ENCODE results near the gene CSNK2A1. TPM values are rescaled to one million over a fixed set of nuclear protein-coding genes. Genes with fewer than 3 reads are reported as not detected.

Gene CSNK2A1
- total and polyA plus RNA-seq, 2 of the 8 experiments (the other 6 are each of a cell fraction or from before 2014, with no cell fraction given) = 117 to 260 TPM

DNA sequence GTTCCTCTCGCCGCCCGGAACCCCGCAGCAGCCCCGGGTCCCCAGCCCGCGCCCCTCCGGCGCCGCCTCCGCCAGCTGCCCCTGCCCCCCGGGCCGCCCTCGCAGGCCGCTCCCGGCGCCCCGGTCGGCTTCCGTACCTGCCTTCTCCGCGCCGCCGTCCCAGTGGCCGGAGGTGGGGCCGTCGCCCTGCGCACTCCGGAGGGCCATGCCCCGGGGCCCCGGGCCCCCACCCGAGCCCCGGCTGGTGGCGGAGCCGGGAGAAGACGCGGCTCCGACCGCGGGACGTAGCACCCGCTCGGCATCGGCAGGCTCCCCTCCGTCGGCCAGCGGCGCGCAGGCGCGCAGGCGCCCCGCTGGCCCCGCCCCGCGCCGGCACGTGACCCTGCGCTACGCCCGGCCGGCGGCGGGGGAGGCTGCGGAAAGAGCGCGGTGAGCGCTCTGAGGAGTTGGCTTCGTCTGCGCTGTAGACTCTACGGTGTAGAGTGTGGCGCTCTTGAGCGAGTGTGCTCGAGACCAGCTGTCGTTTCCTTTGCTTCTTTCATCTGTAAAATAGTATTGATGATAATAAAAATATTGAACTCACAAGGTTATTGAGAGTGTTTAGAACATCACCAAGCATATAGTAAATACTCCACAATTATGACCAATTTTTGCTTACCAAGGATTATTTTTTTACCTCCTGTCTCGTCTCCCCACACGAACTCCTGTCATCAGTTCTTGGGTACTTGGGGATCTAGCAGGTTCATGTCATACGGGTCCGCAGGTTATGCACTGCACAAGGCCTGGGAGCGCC is 81.2 kb downstream of the CSNK2A1 start, which contains the start of gene TBC1D20 (continued):
- TF ChIP-seq GTF2F1 (IDR thresholded peaks at IDR 0.05; ENCODE audit: borderline replicate concordance, low read depth, low read length) (no peak), SP4 (IDR thresholded peaks at IDR 0.05; ENCODE audit: low read length) (no peak), SIRT6 (IDR thresholded peaks at IDR 0.05; ENCODE audit: low read length) (no peak), EGR1 (IDR thresholded peaks at IDR 0.05; ENCODE audit: borderline replicate concordance, low read depth, low read length) (peak; percentile 45; the same call in 1 of the 2 replicates), RFX5 (IDR thresholded peaks at IDR 0.05; ENCODE audit: borderline replicate concordance, low read depth, low read length) (no peak), KDM5A (IDR thresholded peaks at IDR 0.05; ENCODE audit: low read length) (no peak), BACH1 (IDR thresholded peaks at IDR 0.05; ENCODE audit: low read length) (no peak), BRCA1 (IDR thresholded peaks at IDR 0.05; ENCODE audit: low read depth, low read length) (no peak), YY1 (IDR thresholded peaks at IDR 0.05; ENCODE audit: low read depth, low read length) (no peak), FOSL1 (IDR thresholded peaks at IDR 0.05; ENCODE audit: insufficient read depth, low read depth, low read length) (0 out of 2 replicates have a peak, but pooled peaks have one; percentile 41), ASH2L (IDR thresholded peaks at IDR 0.05; ENCODE audit: low read length) (peak; percentile 1), CTBP2 (IDR thresholded peaks at IDR 0.05; ENCODE audit: borderline replicate concordance, insufficient read depth, insufficient read length, low read length) (no peak), SIX5 (IDR thresholded peaks at IDR 0.05; ENCODE audit: low read depth, low read length) (0 out of 2 replicates have a peak, but pooled peaks have one; percentile 8), JUND (IDR thresholded peaks at IDR 0.05; ENCODE audit: low read length) (no peak), HDAC2 (IDR thresholded peaks at IDR 0.05; ENCODE audit: borderline replicate concordance in 1 of 2, low read depth in 2 of 2, low read length in 2 of 2) (no peak), TBP (IDR thresholded peaks at IDR 0.05; ENCODE audit: low read depth, low read length) (no peak), RBBP5 (IDR thresholded peaks at IDR 0.05; ENCODE audit: borderline replicate concordance, low read depth, low read length) (0 out of 2 replicates have a peak, but pooled peaks have one; percentile 54)
- TF ChIP-seq, protein P1, sequence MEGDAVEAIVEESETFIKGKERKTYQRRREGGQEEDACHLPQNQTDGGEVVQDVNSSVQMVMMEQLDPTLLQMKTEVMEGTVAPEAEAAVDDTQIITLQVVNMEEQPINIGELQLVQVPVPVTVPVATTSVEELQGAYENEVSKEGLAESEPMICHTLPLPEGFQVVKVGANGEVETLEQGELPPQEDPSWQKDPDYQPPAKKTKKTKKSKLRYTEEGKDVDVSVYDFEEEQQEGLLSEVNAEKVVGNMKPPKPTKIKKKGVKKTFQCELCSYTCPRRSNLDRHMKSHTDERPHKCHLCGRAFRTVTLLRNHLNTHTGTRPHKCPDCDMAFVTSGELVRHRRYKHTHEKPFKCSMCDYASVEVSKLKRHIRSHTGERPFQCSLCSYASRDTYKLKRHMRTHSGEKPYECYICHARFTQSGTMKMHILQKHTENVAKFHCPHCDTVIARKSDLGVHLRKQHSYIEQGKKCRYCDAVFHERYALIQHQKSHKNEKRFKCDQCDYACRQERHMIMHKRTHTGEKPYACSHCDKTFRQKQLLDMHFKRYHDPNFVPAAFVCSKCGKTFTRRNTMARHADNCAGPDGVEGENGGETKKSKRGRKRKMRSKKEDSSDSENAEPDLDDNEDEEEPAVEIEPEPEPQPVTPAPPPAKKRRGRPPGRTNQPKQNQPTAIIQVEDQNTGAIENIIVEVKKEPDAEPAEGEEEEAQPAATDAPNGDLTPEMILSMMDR (IDR thresholded peaks at IDR 0.05; ENCODE audit: control extremely low read depth in 1 of 3, insufficient read depth in 1 of 3, low read depth in 1 of 3, low read length in 3 of 3) = peak in 1 of 3 experiments; percentile 18; a peak in 1 of 4 replicates

Measured in H1 (cell line).